Activated CD4-positive, alpha-beta memory T cell treated with anti-CD3 and anti-CD28 coated beads, Interleukin-2, amount 10 ng/mL, durations not matched to agents 7 days and 5 days (primary cell): ENCODE measurements around the gene CSF1. TPM values are rescaled to one million over a fixed set of nuclear protein-coding genes. Genes with fewer than 3 reads are reported as not detected.

Experiments used
- CTCF ChIA-PET: fragments of 350-600 bp; sonication (Branson Sonifier 250); formaldehyde crosslinking; loops from one replicate; lab custom pipeline; 2021; ENCODE audit warnings: antibody characterized with exemption, inconsistent platforms; lab: Charles Lee
- POLR2A ChIA-PET: fragments of 350-600 bp; sonication (Branson Sonifier 250); formaldehyde crosslinking; loops from one replicate; lab custom pipeline; 2021; ENCODE audit warnings: antibody characterized with exemption; lab: Charles Lee
- DNase-seq: peaks from one replicate; pipeline ENCODE4 v3.0.0-alpha.2; 2020
- H3K27ac Mint-ChIP-seq: one replicate; pipeline ENCODE4 v1.8.0; 2021; ENCODE audit warnings: mild to moderate bottlenecking, mixed read lengths
- H3K27me3 Mint-ChIP-seq: one replicate; pipeline ENCODE4 v1.8.0; 2021; ENCODE audit warnings: mixed read lengths
- H3K36me3 Mint-ChIP-seq: one replicate; pipeline ENCODE4 v1.8.0; 2021; ENCODE audit warnings: low read depth, mixed read lengths
- H3K4me1 Mint-ChIP-seq: one replicate; pipeline ENCODE4 v1.8.0; 2021; ENCODE audit warnings: mixed read lengths
- H3K4me3 Mint-ChIP-seq: one replicate; pipeline ENCODE4 v1.8.0; 2021; ENCODE audit warnings: mild to moderate bottlenecking, mixed read lengths
- H3K9me3 Mint-ChIP-seq: one replicate; pipeline ENCODE4 v1.8.0; 2021; ENCODE audit warnings: mixed read lengths
- total RNA-seq, 2 experiments: library from RNA; stranded (reverse); gene quantifications; one replicate each; pipeline ENCODE4 v1.2.3, GENCODE V29; 2021

Gene CSF1
- total RNA-seq, 2 experiments from 2014 or later, result 89.4 to 94.2 TPM

GRCh38 chr1:109909561-109909960, 1.1 kb upstream of the CSF1 start:
- Mint-ChIP-seq H3K27ac (peak overlapping the region; percentile 93), H3K36me3 (peaks cover 28% of the 10 kb centered on the region), H3K4me3 (peak overlapping the region; percentile 94), H3K4me1 (peaks cover 79% of the 10 kb centered on the region), H3K9me3 (no peaks in the 10 kb centered on the region), H3K27me3 (no peaks in the 10 kb centered on the region)
- POLR2A ChIA-PET, result interaction anchor here (0.6 to 8.0 kb wide), 4 partner anchors 11 to 107 kb away, joined by 3 to 62 read pairs (median 20); partner anchors contain the start of gene AHCYL1
- no peak for DNase-seq
- CTCF ChIA-PET, result interaction anchor here (1.1 to 3.1 kb wide), 2 partner anchors 112 to 133 kb away, joined by 3 to 16 read pairs; no protein-coding TSS in a partner anchor

- Mint-ChIP-seq H3K27me3 (no peaks in the 10 kb centered on the region), H3K9me3 (no peaks in the 10 kb centered on the region), H3K36me3 (peaks cover 40% of the 10 kb centered on the region), H3K4me1 (peaks cover 81% of the 10 kb centered on the region), H3K4me3 (peak overlapping the region; percentile 94), H3K27ac (peak overlapping the region; percentile 93)
- peak; percentile 33 for DNase-seq
- ChIA-PET CTCF (interaction anchor here (1.2 to 4.2 kb wide), 6 partner anchors 9 to 134 kb away, joined by 3 to 23 read pairs (median 11); partner anchors contain the start of gene AHCYL1), POLR2A (interaction anchor here (1.1 to 6.1 kb wide), 16 partner anchors 8 to 363 kb away, joined by 3 to 52 read pairs (median 4); partner anchors contain the start of genes AHCYL1 and GNAI3)
Observed at GRCh38 chr1:109910963-109911798, 532 bp downstream of the CSF1 start.

- Mint-ChIP-seq H3K36me3 (peaks cover 51% of the 10 kb centered on the region), H3K9me3 (no peaks in the 10 kb centered on the region), H3K27me3 (no peaks in the 10 kb centered on the region), H3K4me1 (peaks cover 79% of the 10 kb centered on the region), H3K27ac (peak overlapping the region; percentile 89), H3K4me3 (peak overlapping the region; percentile 94)
- ChIA-PET POLR2A (interaction anchor here (1.0 to 6.1 kb wide), 14 partner anchors 9 to 364 kb away, joined by 3 to 52 read pairs (median 4); partner anchors contain the start of genes AHCYL1 and GNAI3), CTCF (interaction anchor here (0.6 to 4.2 kb wide), 6 partner anchors 8 to 413 kb away, joined by 3 to 23 read pairs (median 10); partner anchors contain the start of gene AHCYL1)
- no peak for DNase-seq
Observed at GRCh38 chr1:109912214-109912861, 1.7 kb downstream of the CSF1 start.

- Mint-ChIP-seq H3K27me3 (no peaks in the 10 kb centered on the region), H3K27ac (peak overlapping the region; percentile 89), H3K9me3 (no peaks in the 10 kb centered on the region), H3K36me3 (peaks cover 57% of the 10 kb centered on the region), H3K4me3 (peak overlapping the region; percentile 94), H3K4me1 (peaks cover 76% of the 10 kb centered on the region)
- POLR2A ChIA-PET, result interaction anchor here (0.6 to 6.1 kb wide), 12 partner anchors 11 to 1563 kb away, joined by 3 to 52 read pairs (median 4); partner anchors contain the start of genes AHCYL1 and GNAI3
- CTCF ChIA-PET, result interaction anchor here (0.6 to 4.2 kb wide), 4 partner anchors 72 to 414 kb away, joined by 3 to 23 read pairs (median 12); partner anchors contain the start of gene AHCYL1
- DNase-seq, result no peak
Observed at GRCh38 chr1:109912873-109913272, 2.2 kb downstream of the CSF1 start.

GRCh38 chr1:109913360-109913879, 2.8 kb downstream of the CSF1 start:
- H3K9me3 Mint-ChIP-seq, result no peaks in the 10 kb centered on the region
- peak overlapping the region; percentile 89 for H3K27ac Mint-ChIP-seq
- ChIA-PET CTCF (interaction anchor here (0.6 to 4.2 kb wide), 4 partner anchors 71 to 414 kb away, joined by 3 to 23 read pairs (median 12); partner anchors contain the start of gene AHCYL1), POLR2A (interaction anchor here (0.6 to 6.1 kb wide), 10 partner anchors 9 to 1563 kb away, joined by 3 to 52 read pairs (median 4); partner anchors contain the start of gene AHCYL1)
- peak overlapping the region; percentile 94 for H3K4me3 Mint-ChIP-seq
- H3K4me1 Mint-ChIP-seq, result peaks cover 76% of the 10 kb centered on the region
- no peak for DNase-seq
- peaks cover 62% of the 10 kb centered on the region for H3K36me3 Mint-ChIP-seq
- H3K27me3 Mint-ChIP-seq, result no peaks in the 10 kb centered on the region

- Mint-ChIP-seq H3K36me3 (peaks cover 70% of the 10 kb centered on the region), H3K27ac (peak overlapping the region; percentile 44), H3K27me3 (no peaks in the 10 kb centered on the region), H3K4me3 (no peak overlapping the region), H3K4me1 (peaks cover 70% of the 10 kb centered on the region), H3K9me3 (no peaks in the 10 kb centered on the region)
- ChIA-PET CTCF (interaction anchor here (4.2 kb wide), 1 partner anchor 124 kb away, joined by 23 read pairs; no protein-coding TSS in a partner anchor), POLR2A (interaction anchor here (1.4 to 6.1 kb wide), 6 partner anchors 8 to 368 kb away, joined by 3 to 52 read pairs (median 7); no protein-coding TSS in a partner anchor)
- no peak for DNase-seq
Observed at GRCh38 chr1:109914587-109915240, 4.1 kb downstream of the CSF1 start.

- ChIA-PET CTCF (interaction anchor here (0.6 to 2.9 kb wide), 6 partner anchors 66 to 276 kb away, joined by 3 to 11 read pairs (median 6); partner anchors contain the start of gene AHCYL1), POLR2A (interaction anchor here (0.9 to 1.9 kb wide), 6 partner anchors 8 to 137 kb away, joined by 3 to 5 read pairs (median 4); partner anchors contain the start of gene AHCYL1)
- Mint-ChIP-seq H3K36me3 (peaks cover 83% of the 10 kb centered on the region), H3K27me3 (no peaks in the 10 kb centered on the region), H3K4me3 (no peak overlapping the region), H3K27ac (no peak overlapping the region), H3K4me1 (peaks cover 56% of the 10 kb centered on the region), H3K9me3 (no peaks in the 10 kb centered on the region)
- DNase-seq, result no peak
Observed at GRCh38 chr1:109917051-109917767, 6.6 kb downstream of the CSF1 start.

GRCh38 chr1:109917768-109918606, 7.3 kb downstream of the CSF1 start:
- DNase-seq, result no peak
- Mint-ChIP-seq H3K27ac (peak overlapping the region; percentile 44), H3K4me3 (no peak overlapping the region), H3K4me1 (peaks cover 50% of the 10 kb centered on the region), H3K36me3 (peaks cover 83% of the 10 kb centered on the region), H3K9me3 (no peaks in the 10 kb centered on the region), H3K27me3 (no peaks in the 10 kb centered on the region)
- ChIA-PET POLR2A (interaction anchor here (0.7 to 1.9 kb wide), 6 partner anchors 12 to 371 kb away, joined by 3 to 6 read pairs (median 4); partner anchors contain the start of gene AHCYL1), CTCF (interaction anchor here (0.6 to 2.9 kb wide), 6 partner anchors 65 to 277 kb away, joined by 3 to 11 read pairs (median 6); partner anchors contain the start of gene AHCYL1)

GRCh38 chr1:109918671-109919070, 8.0 kb downstream of the CSF1 start:
- ChIA-PET POLR2A (interaction anchor here (0.7 to 1.9 kb wide), 4 partner anchors 12 to 372 kb away, joined by 3 to 6 read pairs (median 4); no protein-coding TSS in a partner anchor), CTCF (interaction anchor here (1.2 to 2.5 kb wide), 4 partner anchors 66 to 278 kb away, joined by 3 to 9 read pairs (median 6); partner anchors contain the start of gene AHCYL1)
- H3K27me3 Mint-ChIP-seq, result no peaks in the 10 kb centered on the region
- DNase-seq, result no peak
- H3K4me1 Mint-ChIP-seq, result peaks cover 45% of the 10 kb centered on the region
- H3K36me3 Mint-ChIP-seq, result peaks cover 84% of the 10 kb centered on the region
- peak overlapping the region; percentile 44 for H3K27ac Mint-ChIP-seq
- no peak overlapping the region for H3K4me3 Mint-ChIP-seq
- no peaks in the 10 kb centered on the region for H3K9me3 Mint-ChIP-seq

GRCh38 chr1:109919303-109919702, 8.7 kb downstream of the CSF1 start:
- ChIA-PET POLR2A (interaction anchor here (1.7 to 2.4 kb wide), 3 partner anchors 12 to 129 kb away, joined by 5 to 10 read pairs (median 7); no protein-coding TSS in a partner anchor), CTCF (interaction anchor here (0.9 to 2.1 kb wide), 2 partner anchors 128 to 279 kb away, joined by 3 to 9 read pairs; no protein-coding TSS in a partner anchor)
- no peaks in the 10 kb centered on the region for H3K27me3 Mint-ChIP-seq
- no peak overlapping the region for H3K4me3 Mint-ChIP-seq
- peaks cover 41% of the 10 kb centered on the region for H3K4me1 Mint-ChIP-seq
- no peaks in the 10 kb centered on the region for H3K9me3 Mint-ChIP-seq
- DNase-seq, result no peak
- H3K36me3 Mint-ChIP-seq, result peaks cover 84% of the 10 kb centered on the region
- no peak overlapping the region for H3K27ac Mint-ChIP-seq
